SU-DHL-6 (cell line): ENCODE results near the gene OR4C15.

Source experiments
- EZH2phosphoT487 ChIP-seq: fragments of 200-600 bp; sonication (generic), shearing (Covaris generic); conservative IDR thresholded peaks from 2 replicates; pipeline ENCODE4 v1.6.1; 2018; ENCODE audit warnings: mild to moderate bottlenecking, antibody characterized with exemption, low read length, moderate library complexity, mixed read lengths
- TF ChIP-seq, protein P1 (sequence below): fragments of 200-600 bp; sonication (generic); IDR thresholded peaks from one replicate; pipeline ENCODE4 v1.5.1; 2017; ENCODE audit warnings: antibody characterized with exemption, mild to moderate bottlenecking, low read length, moderate library complexity; ENCODE audit not compliant: insufficient read depth, poor library complexity, severe bottlenecking

DNA sequence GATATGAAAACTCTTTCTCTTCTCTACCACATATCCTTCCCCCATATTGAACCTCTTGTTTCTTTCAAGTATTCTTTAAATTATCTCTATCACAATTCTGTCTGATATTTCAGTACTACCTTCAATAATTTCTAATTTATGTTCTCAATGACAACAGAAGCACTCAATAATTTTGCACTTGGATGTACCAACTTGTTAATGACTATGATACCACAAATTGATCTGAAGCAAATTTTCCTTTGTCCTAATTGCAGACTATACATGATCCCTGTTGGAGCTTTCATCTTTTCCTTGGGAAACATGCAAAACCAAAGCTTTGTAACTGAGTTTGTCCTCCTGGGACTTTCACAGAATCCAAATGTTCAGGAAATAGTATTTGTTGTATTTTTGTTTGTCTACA, at the start of gene OR4C15:
- TF ChIP-seq, protein P1, sequence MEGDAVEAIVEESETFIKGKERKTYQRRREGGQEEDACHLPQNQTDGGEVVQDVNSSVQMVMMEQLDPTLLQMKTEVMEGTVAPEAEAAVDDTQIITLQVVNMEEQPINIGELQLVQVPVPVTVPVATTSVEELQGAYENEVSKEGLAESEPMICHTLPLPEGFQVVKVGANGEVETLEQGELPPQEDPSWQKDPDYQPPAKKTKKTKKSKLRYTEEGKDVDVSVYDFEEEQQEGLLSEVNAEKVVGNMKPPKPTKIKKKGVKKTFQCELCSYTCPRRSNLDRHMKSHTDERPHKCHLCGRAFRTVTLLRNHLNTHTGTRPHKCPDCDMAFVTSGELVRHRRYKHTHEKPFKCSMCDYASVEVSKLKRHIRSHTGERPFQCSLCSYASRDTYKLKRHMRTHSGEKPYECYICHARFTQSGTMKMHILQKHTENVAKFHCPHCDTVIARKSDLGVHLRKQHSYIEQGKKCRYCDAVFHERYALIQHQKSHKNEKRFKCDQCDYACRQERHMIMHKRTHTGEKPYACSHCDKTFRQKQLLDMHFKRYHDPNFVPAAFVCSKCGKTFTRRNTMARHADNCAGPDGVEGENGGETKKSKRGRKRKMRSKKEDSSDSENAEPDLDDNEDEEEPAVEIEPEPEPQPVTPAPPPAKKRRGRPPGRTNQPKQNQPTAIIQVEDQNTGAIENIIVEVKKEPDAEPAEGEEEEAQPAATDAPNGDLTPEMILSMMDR = no peak
- no peak for TF ChIP-seq EZH2phosphoT487
